Measurements from ENCODE around the gene LAMB3. TPM values are rescaled to one million over a fixed set of nuclear protein-coding genes. Genes with fewer than 3 reads are reported as not detected.

Gene LAMB3
- polyA plus RNA-seq, 1 of the 3 experiments (the other 2 are of a cell fraction): 18.0 TPM

- TF ChIP-seq REST (IDR thresholded peaks at IDR 0.05; ENCODE audit: low read depth, low read length): no peak
- TF ChIP-seq TEAD4 (IDR thresholded peaks at IDR 0.05; ENCODE audit: borderline replicate concordance, insufficient read depth): no peak
- TF ChIP-seq JUND (IDR thresholded peaks at IDR 0.05): no peak
Measured at GRCh38 chr1:209618291-209618690, 33.9 kb downstream of the LAMB3 start (continued).

GRCh38 chr1:209617755-209618154, 34.5 kb downstream of the LAMB3 start:
- ChIA-PET POLR2A (interaction anchor here (0.7 kb wide), 1 partner anchor 673 kb away, joined by 3 read pairs; no protein-coding TSS in a partner anchor), CTCF (interaction anchor here (1.9 to 6.9 kb wide), 4 partner anchors 11 to 75 kb away, joined by 6 to 43 read pairs (median 10); no protein-coding TSS in a partner anchor)

More at GRCh38 chr1:209617755-209618154, 34.5 kb downstream of the LAMB3 start:
- DNase-seq: no peak
- 85% methylated on average over 6 of the region's 6 CpGs for WGBS (ENCODE audit: low lambda C conversion rate)
- no peaks in the 10 kb centered on the region for H3K27me3 ChIP-seq (ENCODE audit: insufficient read depth)
- no peak overlapping the region for H3K4me3 ChIP-seq (ENCODE audit: low read depth in 2 of 2, low read length in 1 of 2)
- H3K79me2 ChIP-seq (ENCODE audit: insufficient read depth): no peaks in the 10 kb centered on the region
- no peaks in the 10 kb centered on the region for H4K20me1 ChIP-seq (ENCODE audit: insufficient read depth)
- no peak overlapping the region for H3K4me2 ChIP-seq
- H3K9ac ChIP-seq: no peak overlapping the region
- H3K27ac ChIP-seq (ENCODE audit: low read depth in 2 of 2, low read length in 1 of 2): no peak overlapping the region
- TF ChIP-seq RXRA (IDR thresholded peaks at IDR 0.05; ENCODE audit: borderline replicate concordance, low read depth) (no peak), RCOR1 (IDR thresholded peaks at IDR 0.05; ENCODE audit: low read length) (no peak), ELF1 (IDR thresholded peaks at IDR 0.05) (no peak), REST (IDR thresholded peaks at IDR 0.05; ENCODE audit: low read depth, low read length) (no peak), NFIC (IDR thresholded peaks at IDR 0.05; ENCODE audit: borderline replicate concordance) (no peak), SIN3A (IDR thresholded peaks at IDR 0.05; ENCODE audit: borderline replicate concordance, low read depth, low read length) (no peak)
- TF ChIP-seq, protein P1, sequence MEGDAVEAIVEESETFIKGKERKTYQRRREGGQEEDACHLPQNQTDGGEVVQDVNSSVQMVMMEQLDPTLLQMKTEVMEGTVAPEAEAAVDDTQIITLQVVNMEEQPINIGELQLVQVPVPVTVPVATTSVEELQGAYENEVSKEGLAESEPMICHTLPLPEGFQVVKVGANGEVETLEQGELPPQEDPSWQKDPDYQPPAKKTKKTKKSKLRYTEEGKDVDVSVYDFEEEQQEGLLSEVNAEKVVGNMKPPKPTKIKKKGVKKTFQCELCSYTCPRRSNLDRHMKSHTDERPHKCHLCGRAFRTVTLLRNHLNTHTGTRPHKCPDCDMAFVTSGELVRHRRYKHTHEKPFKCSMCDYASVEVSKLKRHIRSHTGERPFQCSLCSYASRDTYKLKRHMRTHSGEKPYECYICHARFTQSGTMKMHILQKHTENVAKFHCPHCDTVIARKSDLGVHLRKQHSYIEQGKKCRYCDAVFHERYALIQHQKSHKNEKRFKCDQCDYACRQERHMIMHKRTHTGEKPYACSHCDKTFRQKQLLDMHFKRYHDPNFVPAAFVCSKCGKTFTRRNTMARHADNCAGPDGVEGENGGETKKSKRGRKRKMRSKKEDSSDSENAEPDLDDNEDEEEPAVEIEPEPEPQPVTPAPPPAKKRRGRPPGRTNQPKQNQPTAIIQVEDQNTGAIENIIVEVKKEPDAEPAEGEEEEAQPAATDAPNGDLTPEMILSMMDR (IDR thresholded peaks at IDR 0.05): no peak
- H3F3A ChIP-seq (replicated peaks; ENCODE audit: insufficient read depth): no peaks in the 10 kb centered on the region
- peaks cover 9 to 27% of the 10 kb centered on the region in 2 experiments; a peak in 2 of 4 replicates for H3K4me1 ChIP-seq (ENCODE audit: control insufficient read depth in 1 of 2, insufficient read depth in 2 of 2, low read depth in 1 of 2, low read length in 1 of 2)
- no peaks in the 10 kb centered on the region for H3K9me2 ChIP-seq
- H2AFZ ChIP-seq (ENCODE audit: low read depth): no peak overlapping the region
- no peaks in the 10 kb centered on the region for H3K9me3 ChIP-seq
- H3K36me3 ChIP-seq (replicated peaks in 1 of 2; ENCODE audit: control insufficient read depth in 1 of 2, insufficient read depth in 2 of 2, low read length in 1 of 2): peaks cover 5 to 19% of the 10 kb centered on the region in 2 experiments
